T-helper 1 cell treated with Interleukin-12 subunit alpha and Interleukin-12 subunit beta and Interleukin-4 antibody, amounts not matched to agents 30 ng/mL and 1 ng/mL, for 36 hours (primary cell): ENCODE data around the gene CA12. TPM values are rescaled to one million over a fixed set of nuclear protein-coding genes. Genes with fewer than 3 reads are reported as not detected.

Source experiments
- intact Hi-C: fragments of 100-400 bp; cut with micrococcal nuclease; formaldehyde crosslinking; loops from one replicate; pipeline ENCODE4 v1.15.1; 2024
- total RNA-seq: library from RNA; stranded (reverse); gene quantifications from 2 replicates; pipeline ENCODE4 v1.2.3, GENCODE V29; 2022

CA12 gene
- total RNA-seq, 1 donor from 2014 or later = not detected

DNA sequence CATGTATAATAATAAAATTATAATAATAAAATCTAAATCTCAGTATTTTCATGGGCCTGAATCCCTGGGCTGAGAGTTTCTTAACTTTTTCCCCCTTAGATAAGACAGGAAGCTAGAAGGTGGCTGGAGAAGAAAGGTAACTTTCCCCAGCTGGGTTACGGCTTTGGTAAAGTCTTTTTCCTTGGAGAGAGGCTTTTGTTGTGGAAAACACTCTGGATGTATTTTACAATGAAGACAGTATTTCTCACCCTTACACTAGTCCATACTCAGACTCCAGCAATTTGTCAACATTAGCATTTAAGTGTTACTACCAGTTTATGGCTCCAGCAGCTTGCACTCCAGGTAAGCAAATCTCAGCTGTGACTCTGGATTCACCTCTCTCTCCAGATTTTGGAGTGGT lies 69.4 kb downstream of the CA12 start:
- intact Hi-C loops = no loop called here

DNA sequence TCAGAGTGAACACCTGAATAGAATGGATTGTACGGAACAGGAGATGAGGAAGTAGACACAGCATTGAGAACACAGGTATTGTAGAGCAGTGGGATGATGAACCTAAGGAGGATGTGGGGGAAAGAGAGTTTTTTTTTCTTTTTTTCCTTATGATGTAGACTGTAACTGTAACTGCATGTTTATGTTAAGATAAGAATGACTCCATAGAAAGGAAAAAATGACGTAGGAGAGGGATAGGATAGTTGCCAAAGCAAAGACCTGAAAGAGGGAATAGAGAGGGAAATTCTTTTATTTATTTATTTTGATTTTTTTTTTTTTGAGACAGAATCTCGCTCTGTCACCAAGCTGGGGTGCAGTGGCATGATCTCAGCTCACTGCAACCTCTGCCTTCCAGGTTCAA lies 71.0 kb downstream of the CA12 start:
- intact Hi-C loops = no loop called here

DNA sequence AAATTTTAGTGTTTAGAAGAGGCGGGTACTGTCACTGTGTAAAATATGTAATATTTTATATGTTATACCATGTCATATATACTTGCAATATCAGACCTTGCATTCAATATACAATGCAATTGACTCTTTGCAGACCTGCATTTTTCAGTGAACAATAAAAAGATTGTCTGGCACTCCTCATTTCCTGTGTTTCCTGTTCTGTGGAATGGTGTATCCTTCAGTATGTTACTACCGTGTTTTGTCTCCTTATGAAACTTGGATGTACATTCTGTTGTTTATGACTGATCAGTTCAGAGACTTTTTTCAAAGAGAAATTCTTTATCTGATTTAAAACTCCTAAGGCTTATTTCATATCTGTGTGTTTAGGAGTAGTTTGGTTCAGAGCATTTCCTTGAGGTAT lies 72.7 kb downstream of the CA12 start:
- intact Hi-C loops = no loop called here

DNA sequence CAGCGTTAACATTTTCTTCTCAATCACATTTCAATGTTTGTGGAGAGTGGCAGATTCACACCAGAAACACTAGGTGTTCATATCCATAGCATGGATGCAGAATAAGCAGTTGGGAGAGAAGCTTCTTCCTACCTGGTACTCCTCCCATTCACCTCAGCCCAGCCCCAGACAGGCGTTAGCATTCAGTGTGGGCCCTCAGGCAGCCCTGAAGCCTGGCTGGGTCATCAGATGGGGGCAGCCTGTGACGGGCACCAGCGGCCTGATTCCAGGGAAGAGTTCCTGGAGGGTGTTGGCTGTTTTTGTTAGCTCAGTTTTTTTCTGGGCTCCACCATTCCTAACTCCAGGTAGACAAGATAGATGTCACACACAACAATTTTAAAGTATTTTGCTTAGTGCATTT lies 73.2 kb downstream of the CA12 start:
- intact Hi-C loops = no loop called here

DNA sequence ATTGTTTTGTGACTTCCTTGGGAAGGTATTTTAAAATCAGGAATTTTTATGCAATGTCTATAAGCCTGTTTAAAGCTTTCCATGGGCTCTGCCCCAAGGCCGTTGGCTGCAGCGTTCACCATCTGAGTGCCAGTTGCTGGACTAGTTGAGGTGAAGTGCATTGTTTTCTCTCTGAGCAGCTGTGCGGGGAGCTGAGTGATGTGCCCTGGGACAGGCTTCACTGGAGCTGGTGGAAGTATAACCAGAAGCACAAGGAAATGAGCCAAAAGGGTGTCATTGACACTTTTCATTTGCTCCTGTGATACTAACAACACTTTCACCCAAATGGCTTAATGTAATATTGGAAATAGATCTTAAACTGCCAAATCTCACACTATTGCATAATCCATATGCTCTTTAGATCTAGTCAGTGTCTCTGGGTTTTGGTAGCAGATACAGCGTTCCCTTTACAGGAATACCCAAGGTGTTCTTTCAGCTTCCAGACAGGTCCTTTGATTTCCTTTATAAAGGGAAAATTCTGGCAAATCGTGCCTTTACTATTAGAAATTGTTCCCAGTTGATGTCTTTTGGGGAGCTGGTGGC lies 75.1 kb downstream of the CA12 start:
- intact Hi-C loops = no loop called here

DNA sequence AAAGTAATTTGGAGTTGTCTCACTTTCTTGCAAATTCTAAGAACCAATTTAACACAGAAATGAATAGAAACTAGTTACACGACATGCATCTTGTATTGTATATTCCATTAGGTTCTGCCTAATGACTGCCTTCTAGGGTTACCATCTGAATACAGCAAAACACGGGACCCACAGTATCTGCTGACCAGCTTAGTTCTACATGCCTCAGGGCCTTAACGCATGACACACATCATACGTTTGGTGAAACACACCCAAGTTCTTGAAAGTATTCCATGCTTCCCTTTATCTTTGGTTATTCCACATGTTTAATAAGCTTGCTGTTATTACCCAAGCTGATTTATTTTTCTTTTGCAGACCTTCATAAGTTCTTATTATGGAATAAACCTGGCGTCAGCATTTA lies 76.4 kb downstream of the CA12 start:
- intact Hi-C loops = no loop called here

DNA sequence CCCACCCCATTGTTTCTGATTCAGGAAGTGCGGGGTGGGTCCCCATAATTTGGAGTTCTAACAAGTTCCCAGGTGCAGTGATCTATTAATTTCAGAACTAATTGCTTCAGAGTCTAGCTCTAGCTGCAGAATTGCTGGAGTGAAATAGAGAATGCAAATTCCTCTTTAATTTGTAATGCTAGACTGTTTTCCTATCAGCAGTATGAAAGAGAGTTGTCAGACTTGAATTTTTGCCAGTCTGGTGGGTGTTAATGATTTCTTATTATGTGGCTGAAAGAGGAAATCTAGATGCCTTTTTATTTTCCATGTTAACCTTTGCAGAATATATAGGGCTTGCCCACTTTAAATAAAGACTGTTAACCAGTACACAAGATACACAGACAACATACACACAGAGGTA lies 80.6 kb downstream of the CA12 start:
- intact Hi-C loops = no loop called here

DNA sequence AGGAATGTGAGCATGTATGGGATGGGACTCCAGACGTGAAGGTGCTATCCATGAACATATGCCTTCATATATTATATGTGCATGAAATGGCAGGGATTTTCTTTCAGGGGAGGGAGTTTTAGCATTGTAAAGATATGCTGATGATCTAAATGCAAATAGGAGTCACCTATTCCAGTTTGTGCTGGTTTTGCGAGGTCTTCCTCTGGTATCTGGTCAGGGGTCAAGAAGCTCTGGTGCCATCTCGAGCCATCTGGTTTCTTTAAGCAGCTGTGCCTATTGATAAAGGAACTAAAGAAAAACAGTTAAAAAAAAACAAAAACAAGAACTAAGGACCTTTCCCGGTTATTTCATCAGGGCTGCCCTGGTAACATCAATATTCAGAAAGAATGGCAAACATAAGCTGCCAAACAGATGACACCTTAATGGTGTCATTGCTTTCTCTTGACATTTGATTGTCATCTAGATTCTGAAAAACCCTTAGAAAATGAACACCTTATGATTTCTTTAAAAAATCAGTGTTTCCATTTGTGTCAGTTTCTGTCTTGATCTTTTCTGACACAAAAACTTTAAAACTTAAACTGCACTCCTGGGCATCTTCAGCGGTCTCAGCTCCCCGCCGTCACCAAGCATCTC lies 81.6 kb downstream of the CA12 start:
- intact Hi-C loops = no loop called here

DNA sequence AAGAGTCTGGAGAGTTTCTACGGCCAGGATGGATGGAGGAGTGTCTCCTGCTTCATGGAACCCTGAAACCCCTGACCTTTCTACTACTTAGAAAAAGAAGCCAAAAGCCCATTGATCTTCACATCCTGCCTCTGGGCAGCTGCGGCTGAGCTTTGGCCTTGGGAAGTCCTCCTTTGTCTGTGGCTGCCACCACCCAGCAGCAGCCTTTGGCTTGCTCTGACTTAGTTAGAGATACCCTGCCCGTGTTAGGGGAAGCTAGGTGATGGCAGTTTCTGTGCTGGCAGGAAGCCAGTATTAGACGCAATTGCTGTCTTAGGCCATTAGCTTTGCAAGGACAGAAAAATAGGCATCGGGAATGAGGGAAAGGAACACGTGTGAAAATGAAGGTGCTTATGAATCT lies 85.5 kb downstream of the CA12 start:
- intact Hi-C loops = no loop called here

DNA sequence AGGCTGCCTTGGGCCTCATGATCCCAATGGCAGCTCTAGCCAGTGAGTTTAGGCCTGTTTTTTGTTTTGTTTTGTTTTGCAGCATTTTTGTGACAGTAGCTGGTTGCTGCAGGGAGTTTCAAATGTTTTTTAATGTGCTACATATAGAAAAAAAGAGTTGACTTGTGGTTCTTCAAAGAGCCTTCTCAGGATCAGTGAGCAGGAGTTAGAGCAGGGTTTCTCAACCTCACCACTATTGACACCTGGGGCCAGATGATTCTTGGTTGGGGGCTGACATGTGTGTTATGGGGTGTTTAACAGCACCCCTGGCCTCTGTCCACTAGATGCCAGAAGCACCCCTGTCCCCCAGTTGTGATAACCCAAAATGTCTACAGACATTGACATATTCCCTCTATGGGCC lies 86.3 kb downstream of the CA12 start:
- intact Hi-C loops = no loop called here

DNA sequence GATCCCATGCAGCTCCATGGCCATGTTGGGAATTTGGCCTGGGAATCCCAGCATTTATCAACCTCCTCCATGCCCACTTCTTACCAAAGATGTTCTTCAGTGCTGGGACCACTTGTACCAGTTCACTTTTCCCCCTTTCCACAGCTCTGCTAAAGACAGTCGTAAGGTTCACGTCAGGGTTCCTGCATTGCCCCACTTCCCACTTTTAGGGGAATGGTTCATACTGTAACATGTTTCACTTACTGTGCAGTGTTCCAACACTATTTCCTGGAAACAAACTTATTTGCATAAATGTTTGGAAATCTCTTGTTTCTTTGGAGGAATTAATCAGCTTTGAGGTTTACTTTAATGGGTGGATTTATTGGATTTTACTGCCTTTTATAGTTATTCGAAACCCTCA lies 87.3 kb downstream of the CA12 start:
- intact Hi-C loops = no loop called here

DNA sequence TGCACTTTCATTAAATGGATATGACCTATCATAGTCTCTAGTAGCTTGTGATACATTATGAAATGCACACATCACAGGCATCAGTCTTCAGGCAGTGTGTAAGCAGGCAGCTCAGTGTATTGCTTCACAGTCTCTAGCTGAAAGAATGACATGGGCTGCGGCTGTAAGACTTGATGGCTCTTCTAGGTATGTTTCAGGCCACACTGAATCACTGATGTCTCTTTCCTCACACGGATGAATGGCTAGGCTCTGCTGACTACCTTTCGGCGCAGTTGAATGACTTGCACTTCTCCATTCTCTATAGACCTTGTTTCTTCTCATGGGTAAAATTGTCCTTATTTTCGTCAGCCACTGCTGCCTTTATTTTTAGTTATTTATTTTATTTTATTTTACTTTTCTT lies 88.9 kb downstream of the CA12 start:
- intact Hi-C loops = no loop called here

DNA sequence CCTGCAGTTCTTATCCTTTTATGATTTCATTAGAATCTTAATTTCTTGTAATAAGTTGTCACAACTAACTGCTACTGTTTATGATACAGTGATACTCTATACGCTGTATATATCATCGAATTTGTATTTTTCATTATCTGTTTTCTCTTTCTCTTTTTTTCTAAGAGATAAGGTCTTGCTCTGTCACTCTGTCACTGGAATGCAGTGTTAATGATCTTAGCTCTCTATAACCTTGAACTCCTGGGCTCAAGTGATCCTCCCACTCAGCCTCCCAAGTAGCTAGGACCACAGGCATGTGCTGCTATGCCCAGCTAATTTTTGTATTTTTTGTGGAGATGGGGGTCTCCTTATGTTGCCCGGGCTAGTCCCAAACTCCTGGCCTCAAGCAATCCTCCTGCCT lies 89.4 kb downstream of the CA12 start:
- intact Hi-C loops = no loop called here

DNA sequence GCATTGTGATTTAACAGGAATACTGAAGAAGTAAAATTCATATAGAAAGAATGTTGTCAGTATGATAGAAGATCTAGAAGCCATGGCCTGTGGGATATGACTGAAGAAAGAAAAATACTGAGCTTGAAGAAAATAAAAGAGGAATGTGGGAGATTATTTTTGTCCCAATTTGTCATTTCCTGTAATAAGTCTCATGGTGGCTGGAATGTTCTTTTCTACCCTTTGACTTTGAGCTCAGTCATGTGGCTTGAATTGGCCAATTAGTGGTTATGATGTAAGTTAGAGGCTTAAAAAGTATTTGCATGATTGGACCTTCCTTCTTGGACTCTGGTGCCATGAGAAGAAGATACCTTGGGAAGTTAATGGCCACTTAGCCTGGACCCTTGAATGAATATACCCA lies 90.1 kb downstream of the CA12 start:
- intact Hi-C loops = no loop called here

DNA sequence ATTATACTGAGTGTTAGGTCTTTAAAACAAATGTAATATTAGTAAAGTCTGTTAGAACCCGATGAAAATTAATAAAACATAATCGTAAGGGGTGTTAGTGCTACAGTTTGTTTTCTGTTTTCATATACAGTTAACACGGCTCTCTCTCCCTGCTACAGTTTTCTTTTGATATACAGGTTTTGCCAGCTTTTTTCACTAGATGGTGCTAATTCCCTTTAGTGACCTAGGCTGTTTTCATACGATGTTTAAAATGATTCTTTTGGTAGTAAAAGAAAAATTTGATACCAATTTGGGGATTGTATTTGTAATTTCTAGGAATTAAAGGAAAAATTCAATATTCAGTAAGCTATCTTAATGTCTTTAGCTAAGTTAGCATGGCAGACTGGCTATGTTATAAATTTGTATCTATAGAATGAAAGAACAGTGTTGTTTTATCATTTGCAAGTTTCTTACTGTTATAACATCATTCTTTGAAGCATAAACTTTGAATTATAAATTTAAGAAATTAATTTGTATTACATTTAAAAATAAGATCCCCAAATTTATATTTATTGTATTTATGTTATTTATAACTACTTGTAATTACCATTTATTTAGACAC lies 92.8 kb downstream of the CA12 start:
- intact Hi-C loops = loop anchor here (1.0 to 10.0 kb wide), 7 partner anchors 114 to 863 kb away; partner anchors contain the start of gene SNX22

DNA sequence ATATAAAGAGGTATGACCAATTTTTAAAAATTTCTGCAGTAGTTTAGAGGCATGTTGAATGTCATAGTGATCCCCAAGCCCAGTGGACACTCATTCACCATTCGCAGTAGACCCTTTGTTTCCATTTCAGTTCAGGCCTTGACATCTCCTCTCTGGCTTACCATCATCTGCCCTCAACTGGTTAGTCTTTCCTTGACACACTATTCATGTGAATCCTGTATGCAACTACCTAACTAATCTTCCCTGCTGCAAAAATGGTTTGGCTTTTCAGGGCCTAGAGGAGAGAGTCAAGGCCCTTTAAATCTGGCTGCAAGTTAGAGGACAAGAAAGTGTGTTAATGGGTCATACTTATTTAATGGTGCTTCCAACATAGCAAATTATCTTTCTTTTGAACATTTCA lies 93.3 kb downstream of the CA12 start:
- intact Hi-C loops = loop anchor here (1.0 to 10.0 kb wide), 7 partner anchors 115 to 864 kb away; partner anchors contain the start of gene SNX22

DNA sequence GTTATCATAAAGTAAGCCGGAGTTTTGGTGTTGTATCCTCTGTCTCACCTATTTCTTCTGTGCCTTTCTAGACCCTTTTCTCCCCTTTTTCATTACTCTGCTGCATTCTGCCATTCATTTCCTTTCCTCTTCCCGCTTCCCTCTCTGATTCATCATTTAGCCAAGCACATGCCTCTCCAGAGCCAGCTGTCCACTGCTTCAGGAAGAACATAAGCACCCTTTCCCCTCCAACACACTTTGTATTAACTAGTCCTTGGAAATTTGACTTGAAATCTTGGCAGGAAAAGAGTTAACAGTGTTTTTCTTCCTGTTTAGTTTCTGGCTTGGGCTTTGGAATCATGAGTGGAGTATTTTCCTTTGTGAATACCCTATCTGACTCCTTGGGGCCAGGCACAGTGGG lies 94.5 kb downstream of the CA12 start:
- intact Hi-C loops = loop anchor here (5.0 to 10.0 kb wide), 3 partner anchors 268 to 865 kb away; partner anchors contain the start of gene SNX22

DNA sequence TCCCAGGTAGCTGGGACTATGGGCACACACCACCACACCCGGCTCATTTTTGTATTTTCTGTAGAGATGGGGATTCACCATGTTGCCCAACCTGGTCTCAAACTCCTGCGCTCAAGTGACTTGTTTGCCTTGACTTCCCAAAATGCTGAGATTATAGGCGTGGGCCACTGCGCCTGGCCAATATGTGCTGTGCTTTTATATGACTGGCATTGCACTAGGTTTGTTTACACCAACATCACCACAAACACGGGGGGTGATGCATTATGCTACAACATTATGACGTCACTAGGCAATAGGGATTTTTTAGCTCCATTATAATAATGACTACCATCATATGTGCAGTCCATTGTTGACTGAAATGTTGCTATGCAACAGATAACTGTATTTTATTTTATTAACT lies 97.3 kb downstream of the CA12 start:
- intact Hi-C loops = loop anchor here (10.0 kb wide), 1 partner anchor 270 kb away; no protein-coding TSS in a partner anchor

DNA sequence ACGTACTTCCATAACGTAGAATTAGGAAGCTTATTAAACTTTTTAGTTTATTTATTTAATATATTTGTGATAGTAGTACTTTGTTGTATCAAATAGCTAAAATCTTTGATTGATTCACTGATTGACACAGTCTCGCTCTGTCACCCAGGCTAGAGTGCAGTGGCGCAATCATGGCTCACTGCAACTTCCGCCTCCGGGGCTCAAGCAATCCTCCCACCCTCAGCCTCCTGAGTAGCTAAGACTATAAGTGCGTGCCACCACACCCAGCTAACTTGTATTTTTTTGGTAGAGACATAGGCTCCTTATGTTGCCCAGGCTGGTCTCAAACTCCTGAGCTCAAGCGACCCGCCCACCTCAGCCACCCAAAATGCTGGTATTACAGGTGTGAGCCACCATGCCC lies 98.5 kb downstream of the CA12 start:
- intact Hi-C loops = loop anchor here (10.0 kb wide), 1 partner anchor 272 kb away; no protein-coding TSS in a partner anchor

DNA sequence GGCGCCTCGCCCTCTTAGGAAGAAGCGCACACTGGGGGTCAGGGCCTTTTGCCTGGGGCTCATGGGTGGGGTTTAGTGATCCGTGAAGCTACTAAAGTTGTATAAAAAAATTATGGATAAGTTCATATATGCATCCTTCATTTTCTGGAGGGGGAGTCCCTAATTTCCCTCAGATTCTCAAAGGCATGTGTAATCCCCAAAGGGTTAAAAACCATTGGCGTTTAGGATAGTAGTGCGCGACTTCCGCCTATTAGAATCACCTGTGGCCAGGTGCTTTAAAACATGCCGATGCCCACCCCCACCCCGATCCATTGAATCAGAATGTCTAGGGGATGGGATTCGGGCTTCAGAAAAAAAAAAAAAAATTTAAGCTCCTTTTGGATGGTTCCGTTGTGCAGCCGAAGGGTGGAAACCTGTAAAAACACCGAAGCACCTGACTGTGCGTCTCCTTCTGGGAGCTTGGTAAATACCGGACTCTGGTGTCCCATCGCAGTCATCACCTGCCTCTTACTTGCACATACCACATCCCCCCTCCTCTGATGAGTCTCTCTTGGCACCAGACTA lies 103.7 kb downstream of the CA12 start:
- intact Hi-C loops = loop anchor here (1.0 to 5.0 kb wide), 9 partner anchors 46 to 885 kb away; partner anchors contain the start of genes CIAO2A, LACTB, PPIB and RAB8B

DNA sequence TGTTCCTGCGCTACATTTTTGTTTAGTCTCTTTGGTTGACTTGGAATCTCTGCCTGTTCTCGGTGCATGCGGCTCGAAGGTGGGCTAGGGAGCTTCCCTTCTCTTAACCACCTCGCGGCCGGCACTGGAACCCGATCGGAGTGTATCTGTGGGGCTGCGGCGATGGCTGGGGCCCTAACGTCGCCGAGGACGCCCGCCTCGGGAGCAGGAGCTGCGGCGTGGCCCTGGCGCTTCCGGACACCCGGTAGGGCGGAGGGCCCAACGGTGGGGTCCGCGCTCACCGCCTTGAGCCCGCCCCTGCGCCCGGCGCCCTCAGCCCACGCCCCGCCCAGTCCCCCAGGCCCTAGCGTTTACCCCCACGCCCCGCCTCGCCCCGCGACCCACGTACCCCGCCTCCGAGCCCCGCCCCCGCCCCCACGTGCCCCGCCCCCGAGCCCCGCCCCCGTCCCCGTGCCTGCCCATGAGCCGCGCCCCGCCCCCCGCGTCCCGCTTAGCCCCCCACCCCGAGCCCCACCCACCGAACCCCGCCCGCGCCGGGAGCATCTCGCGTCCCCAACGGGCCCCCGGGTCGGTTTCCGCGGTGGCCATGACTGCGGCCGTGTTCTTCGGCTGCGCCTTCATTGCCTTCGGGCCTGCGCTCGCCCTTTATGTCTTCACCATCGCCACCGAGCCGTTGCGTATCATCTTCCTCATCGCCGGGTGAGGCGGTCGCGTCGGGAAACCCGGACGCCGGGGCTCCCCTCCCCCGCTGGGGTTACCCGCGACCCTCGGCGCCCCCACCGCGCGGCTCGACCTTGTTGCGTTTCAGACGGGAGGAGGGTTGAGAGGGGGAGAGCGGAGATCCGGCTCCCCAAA lies 104.4 kb downstream of the CA12 start, which contains the start of gene APH1B:
APH1B (plus strand) TSS at position 568 of the 855 bp plus-strand sequence; CDS start at position 587, 19 bp downstream.
- intact Hi-C loops = loop anchor here (1.0 to 5.0 kb wide), 9 partner anchors 45 to 886 kb away; partner anchors contain the start of genes CIAO2A, LACTB, PPIB and RAB8B
